ENCODE data around the gene COL5A1. TPM values are rescaled to one million over a fixed set of nuclear protein-coding genes. Genes with fewer than 3 reads are reported as not detected.
A peak's percentile ranks its signal among the peaks of the same experiment; 100 is the strongest.
"Not testable (repeated sequence)": the region's sequence is repeated elsewhere in the genome, so short reads cannot be mapped to it uniquely, and the experiment has no call there.

COL5A1 gene
- total RNA-seq, 6 donors from 2014 or later, result 7.5 to 75.4 (median 27.4) TPM

DNA sequence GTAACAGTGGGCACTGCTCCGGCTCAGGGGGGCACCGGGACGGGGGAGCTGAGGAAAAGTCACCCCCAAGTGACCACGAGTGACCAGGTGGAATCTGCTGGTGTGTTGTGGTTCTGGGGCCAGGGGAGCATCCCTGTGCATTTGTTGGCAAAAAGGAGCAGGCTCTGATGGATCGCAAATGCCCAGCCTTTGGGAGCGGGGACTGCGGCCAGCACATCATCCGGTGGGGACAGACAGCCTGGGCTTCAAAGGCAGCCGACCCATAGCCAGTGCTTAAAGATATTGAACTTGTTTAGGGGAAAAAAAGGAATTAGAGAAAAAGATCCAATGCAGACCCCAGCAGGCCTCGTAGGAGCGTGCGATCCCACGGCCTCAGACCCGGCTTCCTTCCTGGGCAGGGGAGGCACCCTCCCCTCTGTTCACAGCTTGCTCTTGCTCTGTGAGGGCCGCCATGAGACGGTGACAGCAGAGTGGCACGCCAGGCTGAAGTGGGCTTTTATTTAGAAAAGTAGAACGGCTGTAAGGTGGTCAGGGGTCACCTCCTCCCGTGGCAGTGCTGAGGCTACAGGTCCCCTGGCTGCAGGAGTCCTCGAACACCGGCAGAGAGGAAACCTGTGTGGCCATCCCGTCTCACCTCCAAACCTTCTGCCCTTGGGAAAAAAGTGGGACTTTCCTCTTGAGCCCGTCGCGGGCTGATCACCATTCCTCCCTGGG lies 41.2 kb downstream of the COL5A1 start:
- Histone ChIP-seq H3K36me3 (no peaks in the 10 kb centered on the region), H3K4me3 (no peak overlapping the region), H3K9me3 (no peaks in the 10 kb centered on the region), H3K27ac (no peak overlapping the region), H3K4me1 (peaks cover 0 to 3% (median 0%) of the 10 kb centered on the region in 4 donors), H3K27me3 (no peaks in the 10 kb centered on the region)
- no peak for TF ChIP-seq EP300 (IDR thresholded peaks at IDR 0.05)
- 76 to 77% methylated on average over 22 to 25 of the region's 25 CpGs for WGBS, 2 donors
- peak in 1 of 2 donors; percentile 62 for DNase-seq
- no peak for ATAC-seq (ENCODE audit: low FRiP score in 2 of 2)

DNA sequence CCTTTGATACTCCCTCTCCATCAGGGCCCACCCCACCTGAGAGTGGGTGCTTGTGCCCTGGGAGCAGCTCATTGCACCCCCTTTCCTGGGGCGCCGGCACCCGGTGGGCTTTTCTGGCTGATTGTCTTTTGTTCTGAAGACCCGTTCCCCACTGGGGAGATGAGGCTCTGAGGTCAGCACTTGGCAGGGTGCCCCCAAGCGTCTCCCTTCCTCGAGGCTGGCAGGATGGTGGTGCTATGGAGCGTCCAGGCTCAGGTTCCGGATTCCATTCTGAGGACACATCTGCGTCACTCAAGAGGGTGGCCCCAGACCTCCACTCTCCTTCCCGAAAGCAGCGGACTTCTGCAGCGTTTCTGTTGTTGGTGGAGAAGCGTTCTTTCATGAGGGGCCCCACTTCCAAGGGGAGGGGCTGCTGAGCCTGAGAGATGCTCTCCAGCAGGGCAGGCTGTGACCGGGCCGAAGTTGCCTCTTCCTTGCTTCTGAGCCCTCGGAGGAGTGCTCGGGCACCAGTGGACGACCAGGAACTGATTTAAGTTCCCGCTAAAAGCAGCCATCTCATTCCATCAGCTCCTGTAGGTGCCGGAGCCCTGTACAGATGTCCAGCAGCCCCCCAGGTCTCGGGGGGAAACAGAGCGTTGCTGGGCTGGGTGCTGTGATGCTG lies 42.2 kb downstream of the COL5A1 start:
- H3K4me3 ChIP-seq, result no peak overlapping the region
- peaks cover 0 to 3% (median 0%) of the 10 kb centered on the region in 4 donors for H3K4me1 ChIP-seq
- peak in 1 of 2 donors; percentile 61 for DNase-seq
- no peaks in the 10 kb centered on the region for H3K27me3 ChIP-seq
- WGBS, 2 donors, result 88 to 92% methylated on average over 16 to 22 of the region's 22 CpGs
- H3K9me3 ChIP-seq, result no peaks in the 10 kb centered on the region
- H3K36me3 ChIP-seq, result no peaks in the 10 kb centered on the region
- no peak overlapping the region for H3K27ac ChIP-seq
- TF ChIP-seq POLR2A (IDR thresholded peaks at IDR 0.05) (no peak), EP300 (IDR thresholded peaks at IDR 0.05) (no peak), POLR2AphosphoS5 (IDR thresholded peaks at IDR 0.05) (no peak)
- TF ChIP-seq, protein P1, sequence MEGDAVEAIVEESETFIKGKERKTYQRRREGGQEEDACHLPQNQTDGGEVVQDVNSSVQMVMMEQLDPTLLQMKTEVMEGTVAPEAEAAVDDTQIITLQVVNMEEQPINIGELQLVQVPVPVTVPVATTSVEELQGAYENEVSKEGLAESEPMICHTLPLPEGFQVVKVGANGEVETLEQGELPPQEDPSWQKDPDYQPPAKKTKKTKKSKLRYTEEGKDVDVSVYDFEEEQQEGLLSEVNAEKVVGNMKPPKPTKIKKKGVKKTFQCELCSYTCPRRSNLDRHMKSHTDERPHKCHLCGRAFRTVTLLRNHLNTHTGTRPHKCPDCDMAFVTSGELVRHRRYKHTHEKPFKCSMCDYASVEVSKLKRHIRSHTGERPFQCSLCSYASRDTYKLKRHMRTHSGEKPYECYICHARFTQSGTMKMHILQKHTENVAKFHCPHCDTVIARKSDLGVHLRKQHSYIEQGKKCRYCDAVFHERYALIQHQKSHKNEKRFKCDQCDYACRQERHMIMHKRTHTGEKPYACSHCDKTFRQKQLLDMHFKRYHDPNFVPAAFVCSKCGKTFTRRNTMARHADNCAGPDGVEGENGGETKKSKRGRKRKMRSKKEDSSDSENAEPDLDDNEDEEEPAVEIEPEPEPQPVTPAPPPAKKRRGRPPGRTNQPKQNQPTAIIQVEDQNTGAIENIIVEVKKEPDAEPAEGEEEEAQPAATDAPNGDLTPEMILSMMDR (IDR thresholded peaks at IDR 0.05), result no peak
- no peak for ATAC-seq (ENCODE audit: low FRiP score in 2 of 2)

DNA sequence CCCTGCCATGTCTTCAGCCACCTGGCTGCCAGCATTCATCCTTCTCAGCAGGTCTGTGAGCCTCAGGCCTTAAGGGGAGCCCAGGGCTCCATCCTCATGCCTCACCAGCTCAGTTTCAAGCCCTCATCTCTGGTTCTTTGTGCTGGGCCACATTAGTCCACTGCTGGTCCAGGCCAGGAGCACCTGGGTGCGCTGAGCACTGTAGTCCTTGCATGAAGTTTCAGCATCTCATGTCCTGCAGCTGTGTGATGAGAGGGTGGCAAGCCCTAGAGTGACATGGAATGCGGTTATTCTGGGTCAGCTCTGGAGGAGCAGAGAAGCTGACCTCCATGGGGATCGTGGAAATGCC lies 42.7 kb downstream of the COL5A1 start:
- ATAC-seq (ENCODE audit: low FRiP score in 2 of 2) (no peak), DNase-seq (no peak)
- Histone ChIP-seq H3K27me3 (no peaks in the 10 kb centered on the region), H3K4me1 (peaks cover 0 to 3% (median 0%) of the 10 kb centered on the region in 4 donors), H3K27ac (no peak overlapping the region), H3K9me3 (no peaks in the 10 kb centered on the region), H3K36me3 (no peaks in the 10 kb centered on the region), H3K4me3 (no peak overlapping the region)
- TF ChIP-seq POLR2AphosphoS5 (IDR thresholded peaks at IDR 0.05), result no peak
- no peak for TF ChIP-seq EP300 (IDR thresholded peaks at IDR 0.05)
- TF ChIP-seq, protein P1 (IDR thresholded peaks at IDR 0.05), result no peak
- no peak for TF ChIP-seq POLR2A (IDR thresholded peaks at IDR 0.05)
- 84 to 100% methylated on average over 2 to 3 of the region's 3 CpGs for WGBS, 2 donors

DNA sequence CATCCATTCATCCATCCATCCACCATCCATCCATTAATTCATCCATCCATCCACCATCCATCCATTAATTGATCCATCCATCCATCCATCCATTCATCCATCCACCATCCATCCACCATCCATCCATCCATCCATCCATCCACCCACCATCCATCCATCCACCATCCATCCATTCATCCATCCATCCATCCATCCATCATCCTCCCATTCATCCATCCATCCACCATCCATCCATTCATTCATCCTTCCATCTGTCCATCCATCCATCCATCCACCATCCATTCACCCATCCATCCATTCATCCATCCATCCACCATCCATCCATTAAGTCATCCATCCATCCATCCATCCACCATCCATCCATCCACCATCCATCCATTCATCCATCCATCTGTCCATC lies 43.3 kb downstream of the COL5A1 start:
- H3K9me3 ChIP-seq; H3K36me3 ChIP-seq; H3K27ac ChIP-seq; H3K4me3 ChIP-seq; DNase-seq; ATAC-seq (ENCODE audit: low FRiP score in 2 of 2); H3K4me1 ChIP-seq; H3K27me3 ChIP-seq: not testable (repeated sequence)

DNA sequence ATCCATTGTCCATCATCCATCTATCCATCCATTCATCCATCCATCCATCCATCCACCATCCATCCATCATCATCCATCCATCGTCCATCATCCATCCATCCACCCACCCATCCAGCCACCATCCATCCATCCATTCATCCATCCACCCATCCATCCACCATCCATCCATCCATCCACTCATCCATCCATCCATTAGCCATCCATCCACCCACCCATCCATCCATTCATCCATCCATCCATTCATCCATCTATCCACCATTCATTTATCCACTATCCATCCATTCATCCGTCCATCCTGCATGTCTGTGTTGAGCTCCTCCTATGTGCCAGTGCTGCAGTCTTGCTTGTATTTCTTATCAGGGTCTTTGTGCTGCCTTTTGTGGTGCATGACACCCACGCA lies 44.2 kb downstream of the COL5A1 start:
- H3K9me3 ChIP-seq, result no peaks in the 10 kb centered on the region
- no peak overlapping the region for H3K27ac ChIP-seq
- no peaks in the 10 kb centered on the region for H3K36me3 ChIP-seq
- DNase-seq, result no peak
- H3K4me1 ChIP-seq, result peaks cover 0 to 3% (median under 1%) of the 10 kb centered on the region in 4 donors
- TF ChIP-seq EP300 (IDR thresholded peaks at IDR 0.05), result no peak
- TF ChIP-seq, protein P1 (IDR thresholded peaks at IDR 0.05), result no peak
- TF ChIP-seq POLR2A (IDR thresholded peaks at IDR 0.05), result no peak
- no peak for TF ChIP-seq POLR2AphosphoS5 (IDR thresholded peaks at IDR 0.05)
- H3K4me3 ChIP-seq, result no peak overlapping the region
- 81 to 86% methylated on average over 3 of the region's 3 CpGs for WGBS, 2 donors
- H3K27me3 ChIP-seq, result no peaks in the 10 kb centered on the region
- ATAC-seq (ENCODE audit: low FRiP score in 2 of 2), result no peak

DNA sequence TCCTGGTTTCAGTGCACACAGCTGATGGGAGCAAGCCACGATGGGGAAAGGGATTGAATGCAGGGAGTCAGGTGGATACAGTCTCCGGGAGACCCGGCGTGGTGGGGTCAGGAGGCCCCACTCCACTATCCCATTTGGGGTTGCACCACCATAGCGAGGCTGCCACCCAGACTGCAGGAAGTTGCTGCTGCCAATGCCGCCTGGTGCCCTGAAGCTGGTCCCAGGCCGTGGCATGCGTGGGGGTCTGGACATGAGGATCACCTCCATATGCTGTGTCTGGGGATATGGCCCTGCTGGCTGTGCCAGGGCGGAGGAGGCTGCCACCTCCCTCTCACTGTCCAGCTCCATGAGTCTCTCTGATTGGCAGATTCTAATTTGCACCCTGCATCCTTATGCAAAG lies 45.3 kb downstream of the COL5A1 start:
- DNase-seq (no peak), ATAC-seq (ENCODE audit: low FRiP score in 2 of 2) (no peak)
- WGBS, 2 donors, result 87 to 89% methylated on average over 6 to 8 of the region's 9 CpGs
- no peak overlapping the region for H3K27ac ChIP-seq
- no peak overlapping the region for H3K4me3 ChIP-seq
- no peaks in the 10 kb centered on the region for H3K27me3 ChIP-seq
- TF ChIP-seq POLR2A (IDR thresholded peaks at IDR 0.05), result no peak
- TF ChIP-seq, protein P1 (IDR thresholded peaks at IDR 0.05), result no peak
- TF ChIP-seq POLR2AphosphoS5 (IDR thresholded peaks at IDR 0.05), result no peak
- TF ChIP-seq EP300 (IDR thresholded peaks at IDR 0.05), result no peak
- peaks cover 0 to 3% (median 0%) of the 10 kb centered on the region in 4 donors for H3K4me1 ChIP-seq
- no peaks in the 10 kb centered on the region for H3K36me3 ChIP-seq
- H3K9me3 ChIP-seq, result no peaks in the 10 kb centered on the region

Measured in upper lobe of left lung (tissue), 6 donors.